ENCODE data around the gene FAM168B. TPM values are rescaled to one million over a fixed set of nuclear protein-coding genes. Genes with fewer than 3 reads are reported as not detected.

FAM168B gene
- total and polyA plus RNA-seq, 10 of the 15 experiments (the other 5 are each of a cell fraction or from before 2014, with no cell fraction given): 3.5 to 77.3 (median 45.9) TPM

GRCh38 chr2:131132729-131133128 is 39.5 kb upstream of the FAM168B start:
- Histone ChIP-seq H2AFZ (ENCODE audit: control insufficient read depth, low read depth, low read length) (no peak overlapping the region), H3K36me3 (ENCODE audit: control insufficient read depth in 2 of 2, insufficient read depth in 2 of 2, low read length in 1 of 2) (peaks cover 12 to 22% of the 10 kb centered on the region in 2 experiments), H3K27ac (ENCODE audit: control insufficient read depth, insufficient read depth) (no peak overlapping the region), H3K79me2 (ENCODE audit: control insufficient read depth, insufficient read depth, low read length) (no peaks in the 10 kb centered on the region), H3K4me3 (no peak overlapping the region), H3K27me3 (replicated peaks in 1 of 2; ENCODE audit: control insufficient read depth in 2 of 2, insufficient read depth in 2 of 2, low read length in 1 of 2) (no peaks in the 10 kb centered on the region), H3K9me3 (replicated peaks; ENCODE audit: control insufficient read depth, insufficient read depth, low read length) (no peaks in the 10 kb centered on the region), H3K9ac (ENCODE audit: control insufficient read depth, insufficient read depth, low read length) (no peak overlapping the region), H4K20me1 (ENCODE audit: control insufficient read depth, insufficient read depth) (no peaks in the 10 kb centered on the region), H3K4me2 (ENCODE audit: control insufficient read depth, insufficient read depth) (no peak overlapping the region), H3K4me1 (ENCODE audit: control insufficient read depth, insufficient read depth, low read length) (no peaks in the 10 kb centered on the region; the same call in 1 of the 2 replicates)
- TF ChIP-seq RBBP5 (conservative IDR thresholded peaks at IDR 0.05) (no peak), NRF1 (conservative IDR thresholded peaks at IDR 0.05; ENCODE audit: low read depth, low read length) (no peak), MEF2A (IDR thresholded peaks at IDR 0.05; ENCODE audit: insufficient read depth, low read depth, low read length) (no peak), HCFC1 (IDR thresholded peaks at IDR 0.05; ENCODE audit: low read length) (no peak), EP300 (IDR thresholded peaks at IDR 0.05; ENCODE audit: borderline replicate concordance in 1 of 2, control insufficient read depth in 1 of 2, low read depth in 2 of 2, low read length in 2 of 2) (no peak), ZBTB4 (CRISPR knock-in tag; IDR thresholded peaks at IDR 0.05) (no peak), CEBPB (IDR thresholded peaks at IDR 0.05; ENCODE audit: borderline replicate concordance in 1 of 2, low read depth in 2 of 2, low read length in 2 of 2) (no peak)
- no TSS peak for BruUV-seq (replicated peaks)
- ChIA-PET RAD21 (ENCODE audit: unreplicated experiment) (no interaction called here), CTCF (interaction anchor here (2.6 kb wide), 1 partner anchor 21 kb away, joined by 8 read pairs; no protein-coding TSS in a partner anchor), SMC1A (ENCODE audit: uncharacterized antibody, unreplicated experiment) (no interaction called here), POLR2A (no interaction called here)
- in situ Hi-C loops (cut with MboI): no loop called here
- ATAC-seq: no peak
- intact Hi-C loops (cut with micrococcal nuclease; ENCODE audit: unreplicated experiment): no loop called here
- no peak for FAIRE-seq
- DNase-seq (ENCODE audit: low read depth, low spot score): no peak
- 95% methylated on average over 8 of the region's 8 CpGs for WGBS (ENCODE audit: insufficient coverage, insufficient replicate concordance, low lambda C conversion rate, missing lambda C conversion rate)
